GM10248 (cell line): ENCODE results near the gene OR2AJ1.

Experiments used
- CTCF ChIA-PET: fragments of 300-600 bp; sonication (Branson Sonifier 250); formaldehyde crosslinking; extraction: SDS; loops from one replicate; lab custom pipeline; 2021; ENCODE audit warnings: antibody characterized with exemption; lab: Yijun Ruan, JAX
- POLR2A ChIA-PET: fragments of 350-650 bp; sonication (Branson Sonifier 250); formaldehyde crosslinking; extraction: SDS; loops from one replicate; lab custom pipeline; 2020; ENCODE audit warnings: antibody characterized with exemption; lab: Yijun Ruan, JAX
- DNase-seq: peaks from one replicate; pipeline ENCODE4 v3.0.0; 2012; ENCODE audit errors: extremely low spot score
- CTCF ChIP-seq: IDR thresholded peaks from 2 replicates; pipeline ENCODE4 v1.5.1; 2012; ENCODE audit warnings: mild to moderate bottlenecking, low read depth; ENCODE audit errors: extremely low read depth, missing control alignments, control extremely low read depth

OR2AJ1 gene

GRCh38 chr1:247948558-247948957 is 23.9 kb downstream of the OR2AJ1 start, which contains the start of gene OR2L8:
TSS of gene OR2L8 (plus strand) at chr1:247948858. CDS start at chr1:247948858, 0 bp downstream.
- DNase-seq = no peak
- POLR2A ChIA-PET = no interaction called here

GRCh38 chr1:247953408-247953807 is 28.7 kb downstream of the OR2AJ1 start:
- ChIA-PET CTCF (interaction anchor here (1.0 to 1.1 kb wide), 2 partner anchors 12 to 16 kb away, joined by 3 read pairs; partner anchors contain the start of gene OR2AK2), POLR2A (no interaction called here)
- DNase-seq = no peak
- TF ChIP-seq CTCF = no peak

More at GRCh38 chr1:247948558-247948957, 23.9 kb downstream of the OR2AJ1 start, which contains the start of gene OR2L8:
- no peak for TF ChIP-seq CTCF
- CTCF ChIA-PET = no interaction called here

GRCh38 chr1:247961791-247962190 is 37.1 kb downstream of the OR2AJ1 start:
- no peak for DNase-seq
- no peak for TF ChIP-seq CTCF
- ChIA-PET CTCF (no interaction called here), POLR2A (no interaction called here)

GRCh38 chr1:247962911-247963588 is 38.4 kb downstream of the OR2AJ1 start:
- DNase-seq = no peak
- ChIA-PET POLR2A (no interaction called here), CTCF (no interaction called here)
- TF ChIP-seq CTCF = no peak

- ChIA-PET CTCF (interaction anchor here (1.0 kb wide), 1 partner anchor 11 kb away, joined by 3 read pairs; no protein-coding TSS in a partner anchor), POLR2A (no interaction called here)
- no peak for TF ChIP-seq CTCF
- DNase-seq = no peak
These were observed 40.2 kb downstream of the OR2AJ1 start, which contains the start of gene OR2AK2 for GRCh38 chr1:247964933-247965332. TSS of gene OR2AK2 (plus strand) at chr1:247965233. CDS start at chr1:247965377, 144 bp downstream.

GRCh38 chr1:247966532-247967204 is 42.0 kb downstream of the OR2AJ1 start:
- TF ChIP-seq CTCF = no peak
- DNase-seq = peak; percentile 5
- CTCF ChIA-PET = no interaction called here
- POLR2A ChIA-PET = no interaction called here
